Muscle of arm (tissue), 12 donors: ENCODE measurements around the gene EIF2AK3. TPM values are rescaled to one million over a fixed set of nuclear protein-coding genes. Genes with fewer than 3 reads are reported as not detected.
"Not testable (repeated sequence)": the region's sequence is repeated elsewhere in the genome, so short reads cannot be mapped to it uniquely, and the experiment has no call there.

Experiments used
- DNase-seq: peaks from one replicate; pipeline ENCODE4 v3.0.0-alpha.2; 2013
- polyA plus RNA-seq, 12 donors: library from polyadenylated mRNA; unstranded; fragments of 120-200 nt; gene quantifications; one replicate each; pipeline ENCODE4 v1.2.1, GENCODE V29; 2013; ENCODE audit not compliant: insufficient read length in 12 of 12

Gene EIF2AK3
- polyA plus RNA-seq, 12 donors, result 16.1 to 32.7 (median 22.8) TPM; not detected in 1

DNA sequence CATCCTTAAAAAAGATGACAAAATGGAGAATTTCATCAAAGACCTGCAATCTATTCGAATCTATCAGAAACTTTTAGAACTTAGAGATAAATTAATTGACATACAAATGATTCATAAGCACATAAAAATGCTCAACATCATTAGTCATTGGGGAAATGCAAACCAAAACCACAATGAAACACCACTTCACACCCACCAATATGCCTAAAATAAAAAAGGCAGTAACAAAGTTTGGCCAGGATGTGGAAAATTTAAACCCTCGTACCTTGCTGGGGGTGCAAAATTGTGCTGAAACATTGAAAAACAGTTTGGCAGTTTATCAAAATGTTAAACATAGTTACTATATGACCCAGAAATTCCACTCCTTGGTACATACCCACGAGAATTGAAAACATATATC lies 11.5 kb upstream of the EIF2AK3 start:
- DNase-seq, result no peak

GRCh38 chr2:88638123-88638650 lies 10.9 kb upstream of the EIF2AK3 start:
- no peak for DNase-seq

DNA sequence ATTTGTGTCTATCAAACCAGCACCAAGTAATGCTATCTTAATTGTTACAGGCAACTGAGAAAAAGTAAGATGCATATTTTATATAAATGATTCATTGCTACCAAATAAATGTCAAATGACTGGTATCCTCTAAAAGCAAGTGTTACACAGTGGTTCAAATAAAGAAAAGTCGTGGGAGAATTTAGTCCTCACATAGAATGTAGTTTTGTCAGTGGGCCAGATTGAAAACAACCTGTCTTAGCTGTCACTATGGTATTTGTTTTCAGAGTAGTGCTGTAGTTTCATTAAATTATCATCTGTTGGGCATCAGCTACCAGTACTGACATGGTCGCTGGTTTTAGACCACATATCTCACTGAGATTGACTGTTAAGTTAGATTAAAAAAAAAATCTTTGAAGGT lies 10.2 kb upstream of the EIF2AK3 start:
- DNase-seq, result no peak

GRCh38 chr2:88636026-88636425 lies 8.8 kb upstream of the EIF2AK3 start:
- no peak for DNase-seq

DNA sequence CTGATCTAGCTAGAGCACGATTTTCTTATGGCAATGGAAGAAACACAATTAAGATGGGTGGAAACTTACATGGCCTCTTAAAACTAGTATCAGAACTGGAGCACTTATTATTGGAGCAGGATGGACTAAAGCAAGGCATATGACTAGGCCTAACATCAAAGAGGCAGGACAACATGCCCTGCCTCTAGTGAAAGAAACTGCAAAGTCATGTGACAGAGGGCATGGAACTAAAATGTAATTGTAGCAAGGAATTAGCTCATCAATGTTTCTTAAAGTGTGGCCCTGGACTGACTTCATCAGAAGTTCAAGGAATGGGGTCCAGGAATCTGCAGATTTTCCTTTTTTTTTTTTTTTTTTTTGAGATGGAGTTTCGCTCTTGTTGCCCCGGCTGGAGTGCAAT lies 5.3 kb upstream of the EIF2AK3 start:
- DNase-seq, result no peak

- peak; percentile 13 for DNase-seq
Measured at GRCh38 chr2:88628571-88628939, 1.3 kb upstream of the EIF2AK3 start.

DNA sequence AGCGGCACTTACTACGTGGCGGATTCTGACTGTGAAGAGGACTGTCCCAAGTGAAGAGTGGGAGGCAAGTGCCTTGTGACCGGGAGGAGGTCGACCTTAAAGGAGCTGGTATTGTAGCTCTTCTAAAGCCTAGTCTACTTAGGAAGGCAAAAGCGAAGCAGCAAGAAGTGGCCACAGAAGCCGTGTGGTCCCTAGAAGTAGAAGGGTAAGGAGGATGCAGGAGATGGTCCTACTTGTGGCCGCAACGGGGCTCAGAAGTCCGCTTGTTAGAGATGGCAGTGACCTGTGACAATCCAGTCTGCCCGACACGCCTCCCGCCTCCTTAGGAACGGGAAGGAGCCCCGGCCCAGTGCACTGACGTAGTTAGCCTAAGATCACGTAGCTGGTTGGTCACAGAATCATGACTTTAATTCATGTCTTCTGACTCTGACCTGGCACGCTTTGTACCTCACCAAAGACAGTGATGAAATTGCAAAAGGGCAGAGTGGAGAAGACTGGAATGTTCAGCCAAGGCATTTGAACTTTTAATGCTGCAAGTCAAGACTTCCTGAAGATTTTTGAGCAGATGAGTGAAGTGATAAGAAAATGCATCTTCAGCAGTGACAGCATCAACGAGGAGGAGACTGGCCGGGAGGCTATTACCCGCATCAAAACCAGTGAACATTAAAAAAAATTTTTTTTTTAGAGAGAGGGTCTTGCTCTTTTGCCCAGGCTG lies 749 bp upstream of the EIF2AK3 start:
- DNase-seq, result no peak

DNA sequence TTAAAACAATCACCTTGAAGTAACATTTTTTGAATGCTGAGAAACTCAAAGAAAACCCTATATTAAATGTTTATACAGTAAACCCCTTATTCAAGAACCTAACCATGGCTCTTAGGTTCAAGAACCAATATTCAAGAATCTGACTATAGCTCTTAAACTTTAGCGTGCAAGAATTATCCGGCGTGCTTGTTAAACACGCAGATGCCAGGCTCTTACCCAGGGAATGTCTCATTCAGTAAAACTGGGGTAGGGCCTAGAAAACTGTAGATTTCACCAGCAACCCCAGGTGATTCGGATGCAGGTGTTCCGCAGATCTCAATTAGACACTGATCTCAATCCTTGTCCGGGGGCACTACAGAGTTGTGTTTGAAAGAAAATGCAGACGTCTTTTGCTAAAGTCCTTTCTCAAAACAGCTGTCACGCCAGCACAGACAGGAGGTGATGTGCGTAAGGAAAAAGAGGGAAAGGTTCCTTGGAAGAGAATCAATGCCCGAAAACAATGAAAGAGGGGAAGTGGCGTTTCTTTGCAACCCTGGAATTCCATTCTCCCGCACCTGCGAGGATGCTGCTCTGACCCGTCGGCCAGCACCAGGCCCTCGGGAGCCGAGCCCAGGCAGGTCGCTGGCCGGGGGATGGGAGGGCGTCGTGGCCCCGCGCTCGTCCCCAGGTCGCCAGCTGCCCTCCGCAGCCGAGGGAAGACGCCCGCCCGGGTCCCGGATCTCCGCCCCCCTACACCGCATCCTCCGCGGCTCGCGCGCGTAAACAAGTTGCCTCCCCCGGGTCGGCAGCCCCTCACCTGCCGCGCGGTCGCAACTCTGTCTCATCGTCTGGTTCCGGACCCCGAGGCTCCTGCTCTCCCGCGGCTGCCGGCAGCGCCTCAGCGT lies 851 bp downstream of the EIF2AK3 start:
- peak; percentile 27 for DNase-seq

DNA sequence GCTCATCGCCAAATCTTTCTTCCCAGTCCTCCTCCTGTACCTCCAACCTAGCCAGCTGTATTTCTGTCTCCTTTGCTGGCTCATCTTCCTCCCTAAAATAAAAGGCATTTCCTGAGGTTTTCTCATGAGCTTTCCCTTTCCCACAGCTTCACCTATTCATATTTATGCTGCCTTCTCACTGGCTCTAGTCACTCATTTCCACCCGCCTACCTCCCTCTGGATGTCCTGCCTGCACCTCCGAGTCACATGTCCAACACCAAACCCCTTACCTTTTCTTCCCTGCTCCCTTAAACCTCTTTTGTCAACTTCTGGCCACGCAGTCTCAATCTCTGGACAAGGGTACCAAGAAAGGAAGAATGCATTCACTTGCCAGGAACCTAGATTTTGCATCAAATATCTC lies 2.8 kb downstream of the EIF2AK3 start:
- no peak for DNase-seq

DNA sequence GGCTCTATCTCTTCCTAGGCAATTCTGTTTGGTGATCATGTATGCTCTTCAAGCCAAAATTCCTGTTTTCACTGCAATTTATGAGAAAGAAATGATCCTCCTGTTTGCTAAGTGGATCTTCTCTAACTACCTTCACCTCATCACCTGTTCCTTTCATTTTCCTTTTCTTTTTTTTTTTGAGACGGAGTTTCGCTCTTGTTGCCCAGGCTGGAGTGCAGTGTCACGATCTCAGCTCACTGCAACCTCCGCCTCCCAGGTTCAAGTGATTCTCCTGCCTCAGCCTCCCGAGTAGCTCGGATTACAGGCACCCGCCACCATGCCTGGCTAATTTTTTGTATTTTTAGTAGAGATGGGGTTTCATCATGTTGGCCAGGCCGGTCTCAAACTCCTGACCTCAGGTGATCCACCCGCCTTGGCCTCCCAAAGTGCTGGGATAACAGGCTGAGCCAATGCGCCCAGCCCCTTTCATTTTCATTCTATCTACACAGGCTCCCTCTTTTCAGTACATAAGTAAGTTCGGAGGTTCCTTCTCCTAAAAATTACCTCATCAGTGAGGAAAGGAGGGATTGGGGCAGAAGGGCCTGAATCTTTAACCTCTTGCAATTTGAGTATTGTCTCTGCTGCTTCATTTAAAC lies 3.3 kb downstream of the EIF2AK3 start:
- not testable (repeated sequence) for DNase-seq

DNA sequence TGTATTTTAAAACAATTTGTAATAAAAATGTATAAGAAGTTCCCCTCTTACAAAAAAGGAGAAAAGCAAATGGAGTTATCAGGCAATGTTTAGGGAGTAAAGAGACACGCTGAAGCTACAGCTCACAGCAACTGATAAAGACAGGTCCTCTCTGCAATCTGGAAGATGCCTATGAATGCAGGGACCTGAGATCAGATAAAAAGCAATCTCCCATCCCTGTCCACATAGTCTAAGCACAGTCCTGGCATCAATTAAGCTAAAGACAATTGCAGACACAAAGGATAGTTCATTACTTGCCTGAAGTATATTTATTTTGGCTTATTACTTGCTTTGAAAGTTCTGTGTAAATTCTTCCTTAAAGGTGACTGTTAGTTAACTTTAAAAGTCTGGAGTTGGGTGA lies 5.0 kb downstream of the EIF2AK3 start:
- DNase-seq, result no peak

- no peak for DNase-seq
Measured at GRCh38 chr2:88621432-88621831, 5.8 kb downstream of the EIF2AK3 start.

DNA sequence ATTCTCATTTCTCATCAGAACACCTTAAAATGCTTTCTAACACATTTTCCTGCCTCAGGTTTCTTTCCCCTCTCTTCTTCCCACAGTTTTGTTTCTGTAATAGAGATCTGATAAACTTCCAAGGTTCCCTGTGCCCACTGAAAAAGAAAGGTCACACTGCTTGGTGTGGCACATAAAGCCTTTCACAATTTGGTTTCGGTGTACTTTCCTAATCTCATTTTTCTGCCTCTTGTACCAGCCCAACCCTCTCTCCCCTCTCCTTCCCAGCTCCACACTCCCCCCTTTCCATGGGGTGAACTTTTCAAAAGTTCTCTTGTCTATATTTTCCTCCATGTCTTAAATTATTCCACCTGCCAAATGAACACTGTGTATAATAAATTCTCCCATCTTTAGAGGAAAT lies 7.2 kb downstream of the EIF2AK3 start:
- DNase-seq, result no peak

DNA sequence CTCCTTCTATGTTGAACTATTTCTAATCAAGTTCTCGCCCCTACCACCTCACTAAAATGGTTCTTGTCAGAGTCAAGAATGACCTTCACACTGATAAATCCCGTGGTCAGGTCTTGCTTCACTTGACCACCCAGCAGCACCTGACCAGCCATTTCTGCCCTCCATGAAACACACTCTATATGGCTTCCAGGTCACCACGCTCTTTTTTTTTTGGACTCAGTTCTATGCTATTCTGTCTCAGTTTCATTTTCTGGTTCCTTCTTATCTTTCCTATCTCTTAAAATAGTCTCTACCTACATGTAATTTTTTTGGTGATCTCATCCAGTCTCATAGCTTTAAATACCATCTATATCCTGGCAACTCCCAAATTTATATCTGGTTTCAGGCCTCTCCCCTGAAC lies 11.4 kb downstream of the EIF2AK3 start:
- no peak for DNase-seq

GRCh38 chr2:88614497-88615157 lies 12.6 kb downstream of the EIF2AK3 start:
- DNase-seq, result no peak

- DNase-seq, result no peak
Measured at GRCh38 chr2:88613921-88614320, 13.3 kb downstream of the EIF2AK3 start.

DNA sequence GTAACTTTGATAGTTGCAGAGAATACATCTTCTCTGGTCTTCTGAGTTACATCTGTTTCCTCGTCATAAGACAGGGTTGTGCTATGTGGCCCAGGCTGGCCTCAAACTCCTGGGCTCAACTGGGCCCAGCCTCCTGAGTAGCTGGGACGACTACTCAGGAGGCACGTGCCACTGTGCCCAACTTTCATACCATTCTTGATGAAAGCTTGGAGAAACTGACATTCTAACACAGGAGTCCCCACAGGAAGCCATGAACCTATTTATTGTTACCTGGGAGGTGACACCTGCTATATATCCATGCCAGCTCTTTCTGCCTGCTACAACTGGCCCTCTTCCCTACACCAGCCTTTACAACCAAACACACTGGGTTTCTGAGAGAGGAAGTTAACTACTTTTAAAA lies 19.1 kb downstream of the EIF2AK3 start:
- DNase-seq, result no peak

- DNase-seq, result no peak
Measured at GRCh38 chr2:88607416-88607815, 19.8 kb downstream of the EIF2AK3 start.

DNA sequence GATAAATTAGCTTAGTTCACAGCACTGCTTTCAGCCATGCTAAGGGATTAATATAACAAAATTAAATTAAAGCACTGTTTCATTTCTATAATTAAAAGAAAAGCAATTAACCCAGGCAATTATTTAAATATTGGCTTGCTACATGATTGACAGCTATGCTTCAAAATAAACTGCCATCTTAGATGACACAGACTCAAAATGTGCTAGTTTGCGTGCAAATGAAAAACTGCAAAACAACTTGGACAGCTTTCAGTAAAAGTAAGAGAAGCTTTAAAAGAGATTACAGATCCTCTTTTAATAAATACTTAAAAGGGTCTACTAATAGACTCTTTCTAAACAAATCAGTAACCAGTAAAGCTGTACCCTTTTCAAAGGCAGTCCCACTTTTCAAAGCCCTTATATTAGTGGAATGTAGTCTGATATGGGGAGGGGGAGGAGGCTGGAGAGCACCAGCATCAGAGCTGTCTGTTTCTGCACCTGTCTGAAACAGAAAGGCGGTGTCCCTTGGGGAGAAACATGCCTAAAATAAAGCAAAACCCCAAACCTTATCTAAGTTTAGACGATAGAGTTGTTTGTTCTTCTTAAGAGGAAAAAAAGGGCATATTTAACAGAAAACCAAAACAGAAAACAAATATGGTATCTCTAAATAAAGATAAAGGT lies 20.8 kb downstream of the EIF2AK3 start:
- DNase-seq, result no peak

DNA sequence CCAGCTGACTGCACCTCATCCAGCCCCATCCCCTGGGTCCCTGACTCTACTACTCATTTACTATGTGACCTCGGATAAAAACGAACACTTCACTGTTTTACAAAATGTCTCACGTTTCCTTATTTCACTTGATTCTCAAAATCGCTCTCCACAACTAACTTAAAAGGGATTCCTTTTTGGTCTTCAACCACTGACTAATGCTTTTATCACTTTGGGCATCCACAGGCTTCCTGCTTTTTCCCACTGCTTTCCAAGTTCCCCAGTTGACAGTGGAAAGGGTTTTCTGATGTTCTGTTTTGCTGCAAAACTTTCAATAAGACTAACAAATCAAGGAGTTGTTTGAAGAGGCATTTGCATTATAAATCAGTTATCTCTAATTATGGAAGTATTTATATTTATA lies 24.1 kb downstream of the EIF2AK3 start:
- DNase-seq, result no peak

DNA sequence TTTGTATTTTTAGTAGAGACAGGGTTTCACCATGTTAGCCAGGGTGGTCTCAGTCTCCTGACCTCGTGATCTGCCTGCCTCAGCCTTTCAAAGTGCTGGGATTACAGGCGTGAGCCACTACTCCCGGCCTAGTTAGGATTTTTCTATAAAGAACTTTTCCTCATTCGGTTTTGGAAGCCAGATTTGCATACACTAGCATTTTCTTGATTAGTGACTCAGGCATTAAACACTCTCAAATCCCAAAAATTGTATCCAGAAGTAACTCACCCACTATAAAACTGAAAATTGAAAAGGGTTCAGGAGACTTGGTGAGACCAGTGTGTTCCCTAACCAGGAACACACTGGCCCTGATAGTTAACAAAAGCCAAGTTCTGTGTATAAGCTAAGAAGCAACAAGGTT lies 25.2 kb downstream of the EIF2AK3 start:
- DNase-seq, result no peak

GRCh38 chr2:88601286-88601685 lies 26.0 kb downstream of the EIF2AK3 start:
- no peak for DNase-seq
